Neural progenitor cell (in vitro differentiated cells): ENCODE data around the gene HEATR5A.

ENCODE experiments used
- EZH2 ChIP-seq: fragments of 200-600 bp; sonication (generic); IDR thresholded peaks from 2 replicates; pipeline ENCODE4 v1.6.1; 2017; ENCODE audit warnings: antibody characterized with exemption, mild to moderate bottlenecking, moderate library complexity
- EZH2phosphoT487 ChIP-seq: fragments of 200-600 bp; sonication (generic); IDR thresholded peaks from 2 replicates; pipeline ENCODE4 v1.6.1; 2017; ENCODE audit warnings: antibody characterized with exemption
- TF ChIP-seq, protein P1 (sequence below): fragments of 200-600 bp; sonication (generic); IDR thresholded peaks from 2 replicates; pipeline ENCODE4 v1.5.1; 2017; ENCODE audit warnings: antibody characterized with exemption, mild to moderate bottlenecking

DNA sequence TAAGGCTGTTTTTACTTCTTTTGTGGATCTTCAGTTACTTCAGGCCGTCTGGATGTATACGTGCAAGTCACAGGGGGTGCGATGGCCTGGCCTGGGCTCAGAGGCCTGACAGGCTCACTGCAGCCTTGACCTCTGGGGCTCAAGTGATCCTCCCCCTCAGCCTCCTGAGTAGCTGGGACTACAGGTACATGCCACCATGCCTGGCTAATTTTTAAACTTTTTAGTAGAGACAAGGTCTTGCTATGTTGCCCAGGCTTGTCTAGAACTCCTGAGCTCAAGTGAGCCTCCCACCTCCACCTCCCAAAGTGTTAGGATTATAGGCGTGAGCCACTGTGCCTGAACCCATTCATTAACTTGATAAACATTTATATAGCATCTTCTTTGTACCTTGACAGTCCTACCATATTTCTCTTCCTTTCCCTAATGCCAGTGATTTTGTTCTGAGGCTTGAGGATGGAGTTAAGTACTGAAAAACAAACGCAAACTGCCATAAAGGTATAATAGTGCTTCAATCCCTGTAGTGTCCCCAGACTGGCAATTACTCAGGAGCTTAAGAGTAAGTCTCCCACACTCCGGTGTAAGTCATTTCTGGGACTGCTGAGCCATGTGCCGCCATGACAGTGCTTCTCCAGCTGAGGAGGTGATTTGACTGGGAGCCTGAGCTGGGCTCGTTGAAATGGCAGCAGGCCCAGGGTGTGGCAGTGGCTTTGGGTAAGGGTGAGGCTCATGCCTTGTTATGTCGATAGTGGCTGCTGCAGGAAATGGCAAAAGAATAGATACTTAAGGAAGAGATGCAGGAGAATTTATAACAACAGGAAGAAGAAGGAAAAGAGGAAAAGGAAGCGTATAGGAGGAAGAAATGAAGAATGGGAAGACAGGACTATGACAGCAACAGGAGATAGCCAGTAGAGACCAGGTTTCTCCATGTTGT, 169.1 kb downstream of the HEATR5A start:
- TF ChIP-seq, protein P1, sequence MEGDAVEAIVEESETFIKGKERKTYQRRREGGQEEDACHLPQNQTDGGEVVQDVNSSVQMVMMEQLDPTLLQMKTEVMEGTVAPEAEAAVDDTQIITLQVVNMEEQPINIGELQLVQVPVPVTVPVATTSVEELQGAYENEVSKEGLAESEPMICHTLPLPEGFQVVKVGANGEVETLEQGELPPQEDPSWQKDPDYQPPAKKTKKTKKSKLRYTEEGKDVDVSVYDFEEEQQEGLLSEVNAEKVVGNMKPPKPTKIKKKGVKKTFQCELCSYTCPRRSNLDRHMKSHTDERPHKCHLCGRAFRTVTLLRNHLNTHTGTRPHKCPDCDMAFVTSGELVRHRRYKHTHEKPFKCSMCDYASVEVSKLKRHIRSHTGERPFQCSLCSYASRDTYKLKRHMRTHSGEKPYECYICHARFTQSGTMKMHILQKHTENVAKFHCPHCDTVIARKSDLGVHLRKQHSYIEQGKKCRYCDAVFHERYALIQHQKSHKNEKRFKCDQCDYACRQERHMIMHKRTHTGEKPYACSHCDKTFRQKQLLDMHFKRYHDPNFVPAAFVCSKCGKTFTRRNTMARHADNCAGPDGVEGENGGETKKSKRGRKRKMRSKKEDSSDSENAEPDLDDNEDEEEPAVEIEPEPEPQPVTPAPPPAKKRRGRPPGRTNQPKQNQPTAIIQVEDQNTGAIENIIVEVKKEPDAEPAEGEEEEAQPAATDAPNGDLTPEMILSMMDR = no peak
- no peak for TF ChIP-seq EZH2phosphoT487
- no peak for TF ChIP-seq EZH2
